ENCODE measurements around the gene ATP10D.

- TF ChIP-seq GATA3 (IDR thresholded peaks at IDR 0.05; ENCODE audit: low read depth, low read length) (no peak), GATA2 (IDR thresholded peaks at IDR 0.05; ENCODE audit: low read depth, low read length) (no peak)
Measured at GRCh38 chr4:47612116-47613023, 127.3 kb downstream of the ATP10D start.

All from SH-SY5Y (cell line).